Common myeloid progenitor, CD34-positive (primary cell): ENCODE data around the gene UBE2QL1.

Experiments
- CTCF ChIA-PET: fragments of 350-600 bp; sonication (Branson Sonifier 250); formaldehyde crosslinking; loops from one replicate; lab custom pipeline; 2021; ENCODE audit warnings: antibody characterized with exemption; lab: Charles Lee
- POLR2A ChIA-PET: fragments of 350-600 bp; sonication (Branson Sonifier 250); formaldehyde crosslinking; loops from one replicate; lab custom pipeline; 2021; ENCODE audit warnings: antibody characterized with exemption; lab: Charles Lee
- DNase-seq, 3 donors: peaks; one replicate each; pipeline versions ENCODE4 v3.0.0 to v3.0.0-alpha.2; 2013
- H3K27ac ChIP-seq, 2 experiments: 1 replicate in 1 of 2; 2 replicates in 1 of 2; pipeline ENCODE4 v1.7.0; 2013; ENCODE audit warnings: inconsistent platforms in 2 of 2, low read length in 2 of 2, mild to moderate bottlenecking in 2 of 2, low read depth in 1 of 2, moderate library complexity in 1 of 2; ENCODE audit not compliant: severe bottlenecking in 2 of 2, insufficient read depth in 1 of 2, poor library complexity in 1 of 2
- H3K27me3 ChIP-seq, 5 experiments: replicated peaks in 2 of 5; 1 replicate in 3 of 5; 2 replicates in 2 of 5; pipeline versions ENCODE4 v1.6.1 to v1.7.0; 2013; ENCODE audit warnings: low read length in 4 of 5, mild to moderate bottlenecking in 2 of 5, moderate library complexity in 2 of 5, inconsistent platforms in 1 of 5; ENCODE audit not compliant: insufficient read depth in 5 of 5, control insufficient read depth in 4 of 5
- H3K36me3 ChIP-seq, 4 experiments: 1 replicate in 2 of 4; 2 replicates in 2 of 4; pipeline versions ENCODE4 v1.6.1 to v1.7.0; 2013; ENCODE audit warnings: low read length in 3 of 4, control low read depth in 1 of 4, mild to moderate bottlenecking in 1 of 4; ENCODE audit not compliant: control insufficient read depth in 4 of 4, insufficient read depth in 4 of 4
- H3K4me1 ChIP-seq, 4 experiments: 1 replicate in 3 of 4; 2 replicates in 1 of 4; pipeline versions ENCODE4 v1.6.1 to v1.7.1; 2013; ENCODE audit warnings: low read length in 3 of 4, mild to moderate bottlenecking in 3 of 4, control low read depth in 1 of 4, inconsistent platforms in 1 of 4, moderate library complexity in 1 of 4; ENCODE audit not compliant: control insufficient read depth in 4 of 4, insufficient read depth in 4 of 4; ENCODE audit errors: control extremely low read depth in 1 of 4
- H3K4me3 ChIP-seq, 7 experiments: 1 replicate in 4 of 7; 2 replicates in 3 of 7; pipeline versions ENCODE4 v1.5.1 to v1.7.0; 2013; ENCODE audit warnings: mild to moderate bottlenecking in 7 of 7, low read length in 6 of 7, moderate library complexity in 6 of 7, inconsistent platforms in 2 of 7, low read depth in 2 of 7, control low read depth in 1 of 7; ENCODE audit not compliant: insufficient read depth in 4 of 7, control insufficient read depth in 1 of 7; ENCODE audit errors: extremely low read depth in 1 of 7
- H3K9me3 ChIP-seq, 5 experiments: 1 replicate in 4 of 5; 2 replicates in 1 of 5; pipeline versions ENCODE4 v1.6.1 to v1.7.1; 2013; ENCODE audit warnings: low read length in 4 of 5, mild to moderate bottlenecking in 2 of 5, inconsistent platforms in 1 of 5, low read depth in 1 of 5, moderate library complexity in 1 of 5; ENCODE audit not compliant: control insufficient read depth in 4 of 5, insufficient read depth in 2 of 5; ENCODE audit errors: control extremely low read depth in 1 of 5
- WGBS: methylation state at CpG from one replicate; pipeline ENCODE4 v1.1.5; 2013; ENCODE audit not compliant: insufficient coverage; 5-methylcytosine and 5-hydroxymethylcytosine counted together

UBE2QL1 gene

DNA sequence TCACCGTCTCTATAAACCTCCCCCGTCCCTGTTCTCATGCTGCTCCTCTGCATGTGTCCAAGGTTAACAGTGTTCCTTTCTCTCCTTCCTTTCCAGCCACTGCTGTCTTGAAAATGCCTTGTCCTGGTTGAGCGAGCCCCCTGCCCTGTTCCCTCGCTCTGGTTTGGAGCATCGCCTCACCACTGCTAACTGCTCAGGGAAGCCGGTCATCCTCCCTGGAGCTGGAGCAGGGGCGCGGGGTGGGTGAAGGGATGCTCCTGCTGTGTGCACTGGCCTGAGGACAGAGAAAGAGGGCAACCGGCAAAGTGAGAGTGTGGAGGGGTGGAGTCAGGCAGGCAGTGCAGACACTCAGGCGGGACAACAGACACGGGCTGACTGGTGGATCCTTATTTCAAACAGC is 19.4 kb downstream of the UBE2QL1 start:
- Histone ChIP-seq H3K4me3 (no peak overlapping the region), H3K27me3 (no peaks in the 10 kb centered on the region), H3K4me1 (peaks cover 0 to 12% (median 5%) of the 10 kb centered on the region in 4 experiments), H3K27ac (no peak overlapping the region), H3K36me3 (no peaks in the 10 kb centered on the region), H3K9me3 (peaks cover 0 to 3% (median 0%) of the 10 kb centered on the region in 5 experiments)
- CTCF ChIA-PET, result no interaction called here
- POLR2A ChIA-PET, result no interaction called here
- 98% methylated on average over 10 of the region's 11 CpGs for WGBS
- DNase-seq, result no peak

DNA sequence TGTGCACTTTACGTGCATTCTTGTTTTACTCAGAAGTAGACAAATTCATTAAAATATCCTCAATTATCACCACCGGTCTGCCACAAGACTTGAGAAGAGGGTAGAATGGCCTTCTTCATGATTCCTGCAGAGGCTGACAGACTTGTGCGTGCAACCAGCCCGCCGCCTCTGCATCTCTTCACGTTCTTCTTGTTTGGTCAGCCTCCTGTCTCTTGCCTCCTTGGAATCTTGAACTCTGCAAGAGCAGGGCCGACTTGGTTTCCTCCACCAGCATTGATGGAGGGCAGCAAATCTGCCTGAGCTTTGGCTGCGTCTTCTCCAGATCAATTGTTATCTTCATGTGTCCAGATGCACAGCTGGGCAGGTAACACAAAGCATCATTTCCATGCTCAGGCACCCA is 20.2 kb downstream of the UBE2QL1 start:
- Histone ChIP-seq H3K27ac (no peak overlapping the region), H3K9me3 (peaks cover 0 to 3% (median 0%) of the 10 kb centered on the region in 5 experiments), H3K4me1 (peaks cover 0 to 12% (median 5%) of the 10 kb centered on the region in 4 experiments), H3K36me3 (no peaks in the 10 kb centered on the region), H3K27me3 (no peaks in the 10 kb centered on the region), H3K4me3 (no peak overlapping the region)
- ChIA-PET CTCF (no interaction called here), POLR2A (no interaction called here)
- no peak for DNase-seq
- WGBS, result 97% methylated on average over 8 of the region's 8 CpGs

DNA sequence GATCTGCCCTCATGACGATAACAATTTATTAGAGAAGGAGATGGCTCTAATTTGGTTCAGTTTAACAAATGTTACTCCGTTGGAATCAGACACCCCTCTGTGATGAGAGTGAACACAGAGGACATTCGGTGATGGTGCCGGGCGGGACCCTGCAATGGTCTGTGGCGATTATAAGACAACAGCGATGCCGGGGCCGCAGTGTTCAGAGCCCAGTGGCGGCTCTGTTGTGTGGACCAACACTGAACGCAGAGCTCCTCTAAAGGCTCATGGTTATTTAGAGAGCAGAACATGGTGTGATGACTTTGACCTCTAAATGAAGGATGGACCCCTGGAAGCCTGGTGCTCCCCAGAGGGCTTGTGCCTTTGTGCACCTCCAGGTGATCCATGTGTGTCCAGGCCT is 21.2 kb downstream of the UBE2QL1 start:
- CTCF ChIA-PET, result no interaction called here
- WGBS, result 99% methylated on average over 11 of the region's 11 CpGs

DNA sequence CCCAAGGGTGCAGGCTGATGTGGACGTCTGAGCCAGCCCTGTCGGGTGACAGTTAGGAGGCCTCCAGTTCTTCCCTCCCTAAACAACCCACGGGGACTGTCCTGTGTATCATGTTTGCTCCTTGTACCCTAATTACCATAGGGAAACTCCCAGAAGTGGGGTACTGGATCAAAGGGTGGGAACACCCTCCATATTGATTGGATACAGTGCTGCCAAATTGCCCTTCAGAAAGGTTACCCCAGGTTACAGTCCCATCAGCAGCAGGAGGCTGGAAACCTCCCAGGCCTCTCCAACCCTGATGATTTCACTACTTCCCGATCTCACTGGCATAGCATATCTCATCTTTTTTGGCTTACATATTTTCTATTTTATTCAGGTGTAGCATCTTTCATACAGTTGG is 22.0 kb downstream of the UBE2QL1 start:
- H3K27me3 ChIP-seq, result no peaks in the 10 kb centered on the region
- H3K36me3 ChIP-seq, result no peaks in the 10 kb centered on the region
- H3K4me3 ChIP-seq, result no peak overlapping the region
- H3K27ac ChIP-seq, result no peak overlapping the region
- DNase-seq, result no peak
- CTCF ChIA-PET, result no interaction called here
- H3K9me3 ChIP-seq, result peaks cover 0 to 3% (median 0%) of the 10 kb centered on the region in 5 experiments
- WGBS, result no CpG with 5 or more reads among the region's 4 CpGs
- POLR2A ChIA-PET, result no interaction called here
- peaks cover 0 to 7% (median 3%) of the 10 kb centered on the region in 4 experiments for H3K4me1 ChIP-seq

More for the DNA sequence above, 21.2 kb downstream of the UBE2QL1 start:
- no peaks in the 10 kb centered on the region for H3K36me3 ChIP-seq
- H3K4me3 ChIP-seq, result no peak overlapping the region
- H3K27me3 ChIP-seq, result no peaks in the 10 kb centered on the region
- peaks cover 0 to 12% (median 5%) of the 10 kb centered on the region in 4 experiments for H3K4me1 ChIP-seq
- H3K9me3 ChIP-seq, result peaks cover 0 to 3% (median 0%) of the 10 kb centered on the region in 5 experiments
- no peak overlapping the region for H3K27ac ChIP-seq
- POLR2A ChIA-PET, result no interaction called here
- no peak for DNase-seq

DNA sequence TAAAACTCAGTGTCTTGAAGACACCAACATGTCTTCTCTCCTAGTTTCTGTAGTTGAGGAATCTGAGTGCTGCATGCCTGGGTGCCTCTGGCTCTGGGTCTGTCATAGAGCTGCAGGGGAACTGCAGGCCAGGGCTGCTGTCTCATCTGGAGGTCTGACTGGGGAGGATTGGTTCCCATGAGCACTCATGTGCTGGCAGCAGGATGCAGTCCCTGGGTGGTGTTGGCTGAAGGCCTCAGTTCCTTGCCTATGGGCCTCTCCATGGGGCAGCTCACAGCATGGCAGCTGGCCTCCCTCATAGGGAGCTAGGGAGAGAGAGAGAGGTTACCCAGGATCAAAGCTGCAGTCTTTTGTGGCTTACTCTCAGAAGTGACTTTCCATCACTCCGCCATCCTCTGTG is 22.6 kb downstream of the UBE2QL1 start:
- H3K4me3 ChIP-seq, result no peak overlapping the region
- no peak for DNase-seq
- no peaks in the 10 kb centered on the region for H3K27me3 ChIP-seq
- H3K36me3 ChIP-seq, result no peaks in the 10 kb centered on the region
- H3K9me3 ChIP-seq, result peaks cover 0 to 3% (median 0%) of the 10 kb centered on the region in 5 experiments
- H3K27ac ChIP-seq, result no peak overlapping the region
- peaks cover 0 to under 1% (median 0%) of the 10 kb centered on the region in 4 experiments for H3K4me1 ChIP-seq
- WGBS, result 100% methylated on average over 1 of the region's 1 CpG
- POLR2A ChIA-PET, result no interaction called here
- CTCF ChIA-PET, result no interaction called here

DNA sequence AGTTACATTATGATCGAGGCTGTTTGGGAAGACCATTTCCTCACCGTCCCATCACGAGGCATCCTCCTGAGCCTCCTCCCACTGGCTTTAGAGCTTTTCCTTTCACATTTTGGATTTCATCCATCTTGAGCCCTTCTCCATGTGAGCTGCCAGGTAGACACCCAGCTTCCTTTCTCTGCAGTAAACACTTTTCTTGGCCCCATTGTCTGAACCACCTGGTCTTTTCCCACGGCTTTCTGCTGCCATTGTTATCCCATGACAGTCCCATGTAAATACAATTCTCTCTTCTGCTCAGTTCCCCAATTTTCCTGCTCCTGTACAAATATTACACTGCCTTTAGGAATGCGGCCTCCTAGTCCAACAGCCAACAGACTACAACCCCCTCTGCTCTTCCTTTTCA is 24.1 kb downstream of the UBE2QL1 start:
- WGBS, result 93% methylated on average over 5 of the region's 5 CpGs
- POLR2A ChIA-PET, result no interaction called here
- no peak overlapping the region for H3K27ac ChIP-seq
- no peaks in the 10 kb centered on the region for H3K27me3 ChIP-seq
- H3K4me3 ChIP-seq, result no peak overlapping the region
- CTCF ChIA-PET, result interaction anchor here (0.7 to 1.2 kb wide), 2 partner anchors 13 to 96 kb away, joined by 3 read pairs; no protein-coding TSS in a partner anchor
- no peaks in the 10 kb centered on the region for H3K36me3 ChIP-seq
- H3K4me1 ChIP-seq, result no peaks in the 10 kb centered on the region
- peaks cover 0 to 3% (median 0%) of the 10 kb centered on the region in 5 experiments for H3K9me3 ChIP-seq
- no peak for DNase-seq

DNA sequence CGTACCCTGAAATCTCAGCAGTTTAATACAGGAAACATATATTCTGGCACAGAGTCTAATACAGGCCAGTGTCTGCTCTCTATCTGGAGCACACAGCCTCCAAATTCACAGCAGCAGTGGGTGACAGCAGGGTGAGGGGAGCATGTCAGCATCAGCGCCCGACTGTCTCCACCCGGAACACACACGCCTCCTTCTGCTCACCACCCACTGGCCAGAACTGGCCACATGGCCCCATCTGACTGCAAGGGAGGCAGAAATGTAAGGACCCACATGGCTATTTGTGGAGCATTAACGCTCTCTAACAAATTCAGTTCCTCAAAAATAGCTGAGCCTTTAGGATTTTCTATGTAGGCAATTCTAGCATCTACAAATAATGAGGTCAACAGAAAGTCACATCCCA is 24.6 kb downstream of the UBE2QL1 start:
- Histone ChIP-seq H3K27ac (no peak overlapping the region), H3K4me3 (no peak overlapping the region), H3K36me3 (no peaks in the 10 kb centered on the region), H3K4me1 (no peaks in the 10 kb centered on the region), H3K9me3 (peaks cover 0 to 3% (median 0%) of the 10 kb centered on the region in 5 experiments), H3K27me3 (no peaks in the 10 kb centered on the region)
- POLR2A ChIA-PET, result no interaction called here
- CTCF ChIA-PET, result interaction anchor here (1.2 kb wide), 1 partner anchor 12 kb away, joined by 3 read pairs; no protein-coding TSS in a partner anchor
- no peak for DNase-seq
- 95% methylated on average over 5 of the region's 6 CpGs for WGBS
